ENCODE data around the gene KHDC1. TPM values are rescaled to one million over a fixed set of nuclear protein-coding genes. Genes with fewer than 3 reads are reported as not detected.
"Not testable (repeated sequence)": the region's sequence is repeated elsewhere in the genome, so short reads cannot be mapped to it uniquely, and the experiment has no call there.

KHDC1 gene
- total RNA-seq, 2 experiments from 2014 or later = 5.1 to 5.9 TPM

GRCh38 chr6:73194744-73195143, 68.3 kb downstream of the KHDC1 start:
- POLR2A ChIA-PET = no interaction called here
- CTCF ChIA-PET = no interaction called here

DNA sequence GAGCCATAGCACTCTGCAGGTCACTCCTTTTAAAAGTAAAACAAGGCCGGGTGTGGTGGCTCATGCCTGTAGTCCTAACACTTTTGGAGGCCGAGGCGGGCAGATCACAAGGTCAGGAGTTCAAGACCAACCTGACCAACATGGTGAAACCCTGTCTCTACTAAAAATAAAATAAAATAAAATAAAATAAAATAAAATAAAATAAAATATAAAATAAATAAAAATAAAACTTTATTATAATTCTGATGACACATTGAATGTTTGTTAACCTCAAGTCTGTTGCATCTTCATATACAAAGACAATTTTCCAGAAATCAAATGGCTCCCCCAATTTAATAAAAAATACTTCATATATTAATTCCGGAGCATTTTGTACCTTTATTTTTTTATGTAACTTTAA, 69.7 kb downstream of the KHDC1 start:
- POLR2A ChIA-PET, CTCF ChIA-PET: not testable (repeated sequence)

Other genes with a start within 250 kb of the KHDC1 start
- gene KHDC1L, start 37.7 kb downstream of the KHDC1 start, total RNA-seq = under 1 TPM in 1 of 2 experiments, not detected in 1; 0.31 TPM
- gene DPPA5, start 91.1 kb upstream of the KHDC1 start, total RNA-seq = not detected
- gene KHDC3L, start 99.5 kb upstream of the KHDC1 start, total RNA-seq = not detected
- under 1 TPM; 0.38 to 0.42 TPM for gene OOEP, start 106.7 kb upstream of the KHDC1 start, total RNA-seq
- under 1 TPM; 0.42 to 0.65 TPM for gene DDX43, start 131.6 kb upstream of the KHDC1 start, total RNA-seq
- 10 to 100 TPM; 43.8 to 45.9 TPM for gene CGAS, start 189.1 kb upstream of the KHDC1 start, total RNA-seq
- 10 to 100 TPM; 50.7 to 54.3 TPM for gene MTO1, start 198.5 kb upstream of the KHDC1 start, total RNA-seq